Activated naive CD8-positive, alpha-beta T cell treated with anti-CD3 and anti-CD28 coated beads, Interleukin-2, amount 50 U/mL, for 24 hours (primary cell): ENCODE measurements around the gene SPG11.
"Not testable (repeated sequence)": the region's sequence is repeated elsewhere in the genome, so short reads cannot be mapped to it uniquely, and the experiment has no call there.

ENCODE experiments used
- ATAC-seq: fragments of 150-1000 bp; cut with Tn5 transposase; one replicate; pipeline ENCODE4 v1.10.0; 2021
- DNase-seq: peaks from one replicate; pipeline ENCODE4 v3.0.0; 2021
- H3K27ac Mint-ChIP-seq: one replicate; pipeline ENCODE4 v1.8.0; 2021; ENCODE audit warnings: mild to moderate bottlenecking, mixed read lengths
- H3K27me3 Mint-ChIP-seq: one replicate; pipeline ENCODE4 v1.8.0; 2021; ENCODE audit warnings: mixed read lengths
- H3K36me3 Mint-ChIP-seq: one replicate; pipeline ENCODE4 v1.8.0; 2021; ENCODE audit warnings: low read depth, mixed read lengths
- H3K4me1 Mint-ChIP-seq: one replicate; pipeline ENCODE4 v1.8.0; 2021; ENCODE audit warnings: mixed read lengths
- H3K4me3 Mint-ChIP-seq: one replicate; pipeline ENCODE4 v1.8.0; 2021; ENCODE audit warnings: mild to moderate bottlenecking, moderate library complexity, mixed read lengths
- H3K9me3 Mint-ChIP-seq: one replicate; pipeline ENCODE4 v1.8.0; 2021; ENCODE audit warnings: mixed read lengths

SPG11 gene

GRCh38 chr15:44695294-44695693 lies 31.8 kb upstream of the SPG11 start:
- Mint-ChIP-seq H3K27me3 (no peaks in the 10 kb centered on the region), H3K27ac (no peak overlapping the region), H3K9me3 (peaks cover 13% of the 10 kb centered on the region), H3K4me3 (no peak overlapping the region), H3K4me1 (peaks cover 16% of the 10 kb centered on the region), H3K36me3 (peaks cover 2% of the 10 kb centered on the region)
- DNase-seq (no peak), ATAC-seq (no peak)

GRCh38 chr15:44694416-44694815 lies 31.0 kb upstream of the SPG11 start:
- Mint-ChIP-seq H3K27me3 (no peaks in the 10 kb centered on the region), H3K36me3 (no peaks in the 10 kb centered on the region), H3K4me1 (peaks cover 14% of the 10 kb centered on the region), H3K4me3 (no peak overlapping the region), H3K9me3 (peaks cover 8% of the 10 kb centered on the region), H3K27ac (peak overlapping the region; percentile 0)
- ATAC-seq (no peak), DNase-seq (no peak)

- H3K27me3 Mint-ChIP-seq, result no peaks in the 10 kb centered on the region
- ATAC-seq (no peak), DNase-seq (no peak)
- no peak overlapping the region for H3K27ac Mint-ChIP-seq
- no peak overlapping the region for H3K4me3 Mint-ChIP-seq
- peaks cover 6% of the 10 kb centered on the region for H3K36me3 Mint-ChIP-seq
- peaks cover 24% of the 10 kb centered on the region for H3K4me1 Mint-ChIP-seq
- H3K9me3 Mint-ChIP-seq, result peaks cover 16% of the 10 kb centered on the region
Observed at GRCh38 chr15:44692659-44693058, 29.2 kb upstream of the SPG11 start.

GRCh38 chr15:44690245-44690644 lies 26.8 kb upstream of the SPG11 start:
- H3K27me3 Mint-ChIP-seq, H3K4me3 Mint-ChIP-seq, H3K27ac Mint-ChIP-seq, DNase-seq: not testable (repeated sequence)
- H3K9me3 Mint-ChIP-seq, result peaks cover 18% of the 10 kb centered on the region
- peak; percentile 46 for ATAC-seq
- H3K36me3 Mint-ChIP-seq, result peaks cover 15% of the 10 kb centered on the region
- H3K4me1 Mint-ChIP-seq, result peaks cover 39% of the 10 kb centered on the region

- H3K4me3 Mint-ChIP-seq, result not testable (repeated sequence)
Observed at GRCh38 chr15:44689318-44689717, 25.9 kb upstream of the SPG11 start.

GRCh38 chr15:44682809-44683682 lies 19.6 kb upstream of the SPG11 start:
- Mint-ChIP-seq H3K36me3 (peaks cover 20% of the 10 kb centered on the region), H3K4me3 (peak overlapping the region; percentile 60), H3K4me1 (peaks cover 86% of the 10 kb centered on the region), H3K27ac (peak overlapping the region; percentile 67)
- H3K27me3 Mint-ChIP-seq, H3K9me3 Mint-ChIP-seq: not testable (repeated sequence)
- peak; percentile 79 for DNase-seq
- ATAC-seq, result peak; percentile 71

More at GRCh38 chr15:44689318-44689717, 25.9 kb upstream of the SPG11 start:
- not testable (repeated sequence) for H3K27ac Mint-ChIP-seq, ATAC-seq, DNase-seq, H3K27me3 Mint-ChIP-seq
- Mint-ChIP-seq H3K9me3 (peaks cover 20% of the 10 kb centered on the region), H3K36me3 (peaks cover 18% of the 10 kb centered on the region), H3K4me1 (peaks cover 42% of the 10 kb centered on the region)

- DNase-seq (no peak), ATAC-seq (peak; percentile 41)
- H3K4me3 Mint-ChIP-seq, result peak overlapping the region; percentile 60
- peaks cover 87% of the 10 kb centered on the region for H3K4me1 Mint-ChIP-seq
- peaks cover 14% of the 10 kb centered on the region for H3K36me3 Mint-ChIP-seq
- peak overlapping the region; percentile 67 for H3K27ac Mint-ChIP-seq
- no peaks in the 10 kb centered on the region for H3K27me3 Mint-ChIP-seq
- peaks cover 6% of the 10 kb centered on the region for H3K9me3 Mint-ChIP-seq
Observed at GRCh38 chr15:44682211-44682610, 18.7 kb upstream of the SPG11 start.

GRCh38 chr15:44676676-44677075 lies 13.2 kb upstream of the SPG11 start:
- H3K4me1 Mint-ChIP-seq, result peaks cover 81% of the 10 kb centered on the region
- H3K36me3 Mint-ChIP-seq, result no peaks in the 10 kb centered on the region
- H3K9me3 Mint-ChIP-seq, result no peaks in the 10 kb centered on the region
- ATAC-seq (peak; percentile 69), DNase-seq (peak; percentile 55)
- H3K4me3 Mint-ChIP-seq, result peak overlapping the region; percentile 73
- peak overlapping the region; percentile 90 for H3K27ac Mint-ChIP-seq
- no peaks in the 10 kb centered on the region for H3K27me3 Mint-ChIP-seq

- H3K27ac Mint-ChIP-seq, result peak overlapping the region; percentile 90
- no peaks in the 10 kb centered on the region for H3K36me3 Mint-ChIP-seq
- peaks cover 82% of the 10 kb centered on the region for H3K4me1 Mint-ChIP-seq
- H3K9me3 Mint-ChIP-seq, result no peaks in the 10 kb centered on the region
- ATAC-seq (no peak), DNase-seq (no peak)
- no peaks in the 10 kb centered on the region for H3K27me3 Mint-ChIP-seq
- peak overlapping the region; percentile 73 for H3K4me3 Mint-ChIP-seq
Observed at GRCh38 chr15:44675911-44676310, 12.4 kb upstream of the SPG11 start.

- no peak for ATAC-seq
- peaks cover 84% of the 10 kb centered on the region for H3K4me1 Mint-ChIP-seq
- H3K36me3 Mint-ChIP-seq, result no peaks in the 10 kb centered on the region
- no peaks in the 10 kb centered on the region for H3K27me3 Mint-ChIP-seq
- no peaks in the 10 kb centered on the region for H3K9me3 Mint-ChIP-seq
- no peak for DNase-seq
- H3K27ac Mint-ChIP-seq, result no peak overlapping the region
- no peak overlapping the region for H3K4me3 Mint-ChIP-seq
Observed at GRCh38 chr15:44673639-44674038, 10.2 kb upstream of the SPG11 start.

- H3K27ac Mint-ChIP-seq, result peak overlapping the region; percentile 77
- H3K36me3 Mint-ChIP-seq, result no peaks in the 10 kb centered on the region
- no peaks in the 10 kb centered on the region for H3K9me3 Mint-ChIP-seq
- no peak for DNase-seq
- H3K27me3 Mint-ChIP-seq, result no peaks in the 10 kb centered on the region
- no peak for ATAC-seq
- no peak overlapping the region for H3K4me3 Mint-ChIP-seq
- H3K4me1 Mint-ChIP-seq, result peaks cover 79% of the 10 kb centered on the region
Observed at GRCh38 chr15:44670087-44670950, 6.9 kb upstream of the SPG11 start.

- Mint-ChIP-seq H3K4me3 (no peak overlapping the region), H3K4me1 (peaks cover 86% of the 10 kb centered on the region)
- no peak for ATAC-seq
Observed at GRCh38 chr15:44668921-44669320, 5.5 kb upstream of the SPG11 start.

GRCh38 chr15:44667039-44667360 lies 3.5 kb upstream of the SPG11 start:
- DNase-seq (no peak), ATAC-seq (no peak)
- Mint-ChIP-seq H3K4me3 (peak overlapping the region; percentile 71), H3K27ac (peak overlapping the region; percentile 93), H3K4me1 (peaks cover 76% of the 10 kb centered on the region), H3K36me3 (peaks cover 2% of the 10 kb centered on the region), H3K9me3 (no peaks in the 10 kb centered on the region), H3K27me3 (no peaks in the 10 kb centered on the region)

More at GRCh38 chr15:44668921-44669320, 5.5 kb upstream of the SPG11 start:
- no peak for DNase-seq
- no peak overlapping the region for H3K27ac Mint-ChIP-seq
- no peaks in the 10 kb centered on the region for H3K9me3 Mint-ChIP-seq
- no peaks in the 10 kb centered on the region for H3K27me3 Mint-ChIP-seq
- no peaks in the 10 kb centered on the region for H3K36me3 Mint-ChIP-seq

- H3K27me3 Mint-ChIP-seq, result no peaks in the 10 kb centered on the region
- H3K4me1 Mint-ChIP-seq, result peaks cover 76% of the 10 kb centered on the region
- peaks cover 2% of the 10 kb centered on the region for H3K36me3 Mint-ChIP-seq
- no peaks in the 10 kb centered on the region for H3K9me3 Mint-ChIP-seq
- no peak for ATAC-seq
- no peak for DNase-seq
- peak overlapping the region; percentile 93 for H3K27ac Mint-ChIP-seq
- peak overlapping the region; percentile 71 for H3K4me3 Mint-ChIP-seq
Observed at GRCh38 chr15:44666210-44667038, 3.0 kb upstream of the SPG11 start.
